NCI-H128 (cell line): Measurements from ENCODE around the gene GIT1.

ENCODE experiments used
- DNase-seq: peaks from one replicate; lab custom pipeline; 2025; ENCODE audit not compliant: unreplicated experiment; lab: John Stamatoyannopoulos, UW

Gene GIT1

DNA sequence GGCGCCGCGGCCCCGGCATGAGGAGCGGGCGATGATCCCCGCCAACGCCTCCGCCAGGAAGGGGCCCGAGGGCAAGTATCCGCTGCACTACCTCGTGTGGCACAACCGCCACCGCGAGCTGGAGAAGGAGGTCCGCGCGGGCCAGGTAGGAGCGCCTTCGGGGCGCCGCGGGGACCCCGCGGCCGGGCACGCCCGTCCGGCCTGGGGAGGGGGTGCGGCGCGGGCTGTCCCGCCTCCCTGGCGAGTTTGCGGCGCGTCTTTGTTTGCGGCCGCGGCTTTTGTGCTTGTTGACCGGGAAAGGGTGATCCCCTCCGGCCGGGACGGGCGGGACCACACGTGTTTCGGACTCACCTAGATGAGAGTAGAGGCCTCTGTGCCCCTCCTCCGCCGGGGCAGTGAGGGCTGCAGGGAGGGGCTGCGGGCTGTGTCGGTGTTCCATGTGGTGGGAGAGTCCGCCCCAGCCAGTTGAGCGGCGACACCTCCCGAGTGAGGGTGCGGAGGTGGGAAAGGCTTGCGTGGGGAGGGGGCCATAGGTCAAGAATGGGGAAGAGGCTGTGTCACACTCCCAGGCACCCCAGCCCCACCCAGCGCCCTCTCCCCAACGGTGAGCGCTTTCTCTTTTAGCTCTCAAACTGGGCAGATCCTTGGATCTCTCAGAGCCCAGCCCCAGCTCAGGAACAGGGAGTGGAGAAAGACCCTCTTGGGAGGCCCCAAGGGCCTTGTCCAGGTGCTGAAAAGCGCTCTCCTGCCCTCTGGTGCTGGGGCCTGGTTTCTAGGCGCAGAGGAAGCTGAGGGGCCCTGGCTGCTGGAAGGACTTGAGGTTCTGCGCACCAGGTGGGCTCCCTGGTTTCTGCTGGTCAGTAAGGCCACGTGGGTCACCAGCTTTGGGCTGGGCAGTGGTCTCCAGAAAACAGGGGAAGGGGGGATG, 4.4 kb upstream of the GIT1 start:
- no peak for DNase-seq

DNA sequence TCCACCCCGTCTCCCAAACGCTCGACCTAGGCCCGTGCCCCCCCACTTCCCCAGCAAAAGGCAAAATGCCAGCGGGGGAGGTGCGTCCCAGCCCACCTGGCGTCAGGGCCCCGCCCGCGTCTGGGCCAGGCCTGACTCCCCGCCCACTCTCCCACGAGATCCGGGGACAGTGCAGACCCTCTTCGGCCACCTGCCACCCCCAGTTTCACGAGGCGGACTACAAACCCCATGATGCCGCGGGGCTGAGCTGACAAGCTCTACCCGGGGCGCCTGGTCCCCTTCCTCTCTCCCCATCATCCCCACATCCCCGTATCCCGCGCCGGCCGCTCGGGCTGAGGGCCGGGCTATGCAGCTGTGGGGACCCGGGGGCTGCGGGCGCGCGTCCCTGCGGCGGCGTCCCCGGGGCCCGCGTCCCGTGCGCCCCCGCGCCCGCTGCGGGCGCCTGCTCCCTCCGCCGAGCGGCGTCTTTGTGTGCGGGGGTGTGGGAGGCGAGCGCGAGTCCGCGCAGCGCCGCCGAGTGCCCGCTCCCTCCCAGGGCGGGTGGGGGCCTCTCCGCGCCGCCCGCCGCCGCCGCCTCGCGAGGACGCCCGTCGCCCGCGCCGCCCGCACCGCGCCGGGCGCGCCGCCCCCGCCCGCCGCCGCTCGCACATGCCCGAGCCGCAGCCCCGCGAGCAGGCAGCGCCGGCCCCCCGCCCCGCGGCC, 3.6 kb upstream of the GIT1 start, which contains the start of gene ANKRD13B:
TSS of gene ANKRD13B (plus strand) at position 283 of the 702 bp plus-strand sequence. CDS start 490 bp downstream, outside the sequence.
- peak; percentile 50 for DNase-seq

DNA sequence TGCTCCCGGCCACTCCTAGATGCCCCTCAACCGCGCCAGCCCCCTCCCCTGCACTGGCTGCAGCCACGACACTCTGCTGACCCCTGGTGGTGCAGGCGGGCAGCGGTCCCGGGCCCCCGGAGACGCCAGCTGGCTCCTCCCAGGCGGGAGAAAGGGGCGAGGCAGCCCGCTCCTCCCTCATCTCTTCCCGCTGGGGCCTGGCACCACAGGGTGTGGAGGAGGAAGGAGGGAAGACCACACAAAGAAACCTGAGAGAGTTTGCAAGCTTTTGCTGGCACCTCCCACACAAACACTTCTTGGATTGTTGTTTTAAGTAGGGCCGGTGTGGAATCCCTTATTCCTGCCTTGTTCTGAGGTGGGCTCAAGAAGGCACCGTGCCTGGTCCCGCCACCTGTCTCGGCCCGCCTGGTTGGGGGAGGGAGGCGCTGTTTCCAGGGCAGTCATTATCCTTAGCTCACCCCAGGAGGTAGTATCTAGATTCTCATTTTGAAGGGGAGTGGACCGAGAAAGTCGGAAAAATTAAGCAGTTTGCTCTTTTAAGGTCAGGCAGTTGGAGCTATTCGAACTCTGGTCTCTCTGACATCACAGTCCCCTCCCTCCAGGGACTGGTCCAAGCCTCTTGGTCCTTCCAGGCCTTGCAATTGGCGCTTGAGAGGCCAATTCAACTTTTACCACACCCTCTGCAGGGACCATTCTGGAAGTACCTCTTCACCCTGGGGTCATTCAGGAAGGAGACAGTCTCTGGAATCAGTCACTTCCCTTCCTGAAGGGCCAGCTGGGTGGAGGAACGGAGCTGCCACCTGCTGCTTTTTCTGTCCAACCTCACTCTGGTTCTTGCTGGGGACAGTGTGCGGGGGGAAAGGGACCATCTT, 2.5 kb upstream of the GIT1 start:
- DNase-seq, result peak; percentile 67

- no peak for DNase-seq
These were observed 1.8 kb upstream of the GIT1 start for GRCh38 chr17:29591146-29591736.

GRCh38 chr17:29590411-29591145, 1.1 kb upstream of the GIT1 start:
- no peak for DNase-seq

- no peak for DNase-seq
These were observed 661 bp downstream of the GIT1 start for GRCh38 chr17:29588562-29589411.

GRCh38 chr17:29588017-29588561, 1.4 kb downstream of the GIT1 start:
- no peak for DNase-seq

DNA sequence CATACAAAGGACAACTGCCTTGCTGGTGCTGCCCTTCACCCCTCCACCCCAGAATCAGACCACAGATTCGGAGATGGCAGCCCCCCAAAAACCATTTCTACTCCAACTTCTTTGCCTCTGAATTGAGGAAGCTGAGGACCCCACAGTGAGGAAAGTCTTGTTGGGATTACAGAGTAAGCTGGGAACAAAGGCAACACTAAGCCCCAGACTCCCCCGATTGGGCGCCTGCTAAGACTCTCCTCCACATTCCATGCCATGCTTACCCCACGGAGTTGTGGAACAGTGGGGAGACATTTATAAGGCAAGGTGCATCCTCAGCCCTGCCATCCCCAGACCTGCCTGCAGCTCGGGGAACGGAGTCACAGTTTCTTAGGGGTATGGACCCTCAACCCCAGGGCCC, 1.9 kb downstream of the GIT1 start:
- DNase-seq, result no peak

- no peak for DNase-seq
These were observed 2.6 kb downstream of the GIT1 start for GRCh38 chr17:29586676-29587469.

DNA sequence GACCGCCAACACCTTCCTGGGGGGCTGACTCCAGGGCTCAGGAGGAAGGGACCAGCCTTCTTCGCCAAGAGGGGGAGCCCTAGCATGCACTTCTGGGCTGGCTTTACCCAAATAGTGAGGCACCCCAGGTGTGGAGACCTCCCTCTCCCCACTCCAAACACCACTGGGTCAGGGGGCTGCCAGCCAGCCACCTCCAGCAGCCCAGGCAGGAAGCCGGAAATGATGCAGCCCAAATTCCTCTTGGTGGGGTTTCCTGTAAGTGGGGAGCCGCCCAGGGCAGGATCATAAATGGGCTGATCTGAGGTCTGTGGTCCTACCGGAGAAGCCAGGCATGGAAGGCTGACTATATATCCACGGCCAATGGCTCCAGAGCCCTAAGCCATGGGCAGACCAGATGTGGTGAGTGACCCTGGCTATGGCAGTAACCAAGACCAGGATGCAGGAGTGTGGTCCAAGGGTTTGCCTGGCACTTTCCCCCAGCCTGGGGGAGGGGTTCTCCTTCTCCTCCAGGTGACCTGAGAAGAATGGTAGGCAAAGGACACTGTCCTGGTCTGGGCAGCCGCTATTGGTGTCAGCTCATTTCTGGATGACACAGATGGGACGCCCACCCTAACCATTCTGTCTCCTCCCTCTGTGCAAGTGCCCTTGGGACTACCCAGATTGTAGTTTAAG, 4.2 kb downstream of the GIT1 start:
- DNase-seq, result no peak

DNA sequence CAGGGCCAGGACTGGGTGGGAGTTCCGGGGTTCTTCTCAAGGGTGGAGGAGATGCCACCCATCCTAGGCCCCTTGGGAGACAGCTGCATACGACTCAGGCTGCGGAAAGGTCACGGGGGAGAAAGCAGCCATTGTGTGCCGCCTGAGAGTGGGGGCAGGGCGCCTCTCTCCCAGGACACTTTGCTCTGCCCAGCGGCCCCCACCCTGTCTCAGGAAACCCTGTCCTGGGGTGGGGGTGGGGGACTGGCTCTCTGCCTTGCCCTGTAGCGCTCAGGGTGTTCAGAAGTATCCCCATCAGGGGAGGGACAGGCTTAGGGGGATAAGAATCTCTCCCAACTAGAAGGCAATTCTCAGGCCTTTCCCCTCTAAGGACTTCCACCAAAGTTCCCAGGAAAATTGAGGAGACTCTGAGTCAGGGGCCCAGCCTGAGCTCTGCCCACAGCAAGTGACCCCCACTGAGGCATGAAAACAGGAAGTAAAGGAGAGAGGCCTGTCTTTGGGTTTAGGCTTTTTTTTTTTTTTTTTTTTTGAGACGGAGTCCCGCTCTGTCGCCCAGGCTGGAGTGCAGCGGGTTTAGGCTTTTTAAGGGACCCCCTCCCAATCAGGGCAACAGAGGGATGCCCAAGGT, 4.9 kb downstream of the GIT1 start:
- DNase-seq, result no peak

- no peak for DNase-seq
These were observed 5.9 kb downstream of the GIT1 start for GRCh38 chr17:29583324-29584248.

- no peak for DNase-seq
These were observed 6.7 kb downstream of the GIT1 start for GRCh38 chr17:29582772-29583171.

DNA sequence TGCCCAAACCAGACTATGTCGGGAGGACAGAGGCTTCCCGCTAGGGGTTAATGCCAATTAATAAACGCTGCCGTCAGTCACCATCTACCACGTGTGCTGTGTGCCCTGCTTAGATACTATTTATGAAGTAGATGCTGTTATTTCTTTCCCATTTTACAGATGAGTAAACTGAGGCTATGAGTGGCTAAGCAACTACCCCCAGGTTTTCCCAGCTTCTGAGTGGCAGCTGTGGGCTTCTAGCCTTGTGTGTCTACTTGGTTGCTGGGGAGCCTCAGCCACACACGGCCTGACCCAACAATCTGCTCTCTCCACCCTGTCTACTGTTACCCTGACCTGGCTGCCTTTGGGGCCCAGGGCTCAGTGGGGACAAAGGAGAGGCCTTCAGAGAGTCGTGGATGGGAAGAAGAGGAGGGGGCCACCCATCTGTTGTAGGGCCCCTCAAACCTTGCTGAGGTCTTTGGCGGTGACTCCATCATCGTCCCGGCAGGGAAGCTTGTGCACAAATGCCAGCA, 7.1 kb downstream of the GIT1 start:
- no peak for DNase-seq

DNA sequence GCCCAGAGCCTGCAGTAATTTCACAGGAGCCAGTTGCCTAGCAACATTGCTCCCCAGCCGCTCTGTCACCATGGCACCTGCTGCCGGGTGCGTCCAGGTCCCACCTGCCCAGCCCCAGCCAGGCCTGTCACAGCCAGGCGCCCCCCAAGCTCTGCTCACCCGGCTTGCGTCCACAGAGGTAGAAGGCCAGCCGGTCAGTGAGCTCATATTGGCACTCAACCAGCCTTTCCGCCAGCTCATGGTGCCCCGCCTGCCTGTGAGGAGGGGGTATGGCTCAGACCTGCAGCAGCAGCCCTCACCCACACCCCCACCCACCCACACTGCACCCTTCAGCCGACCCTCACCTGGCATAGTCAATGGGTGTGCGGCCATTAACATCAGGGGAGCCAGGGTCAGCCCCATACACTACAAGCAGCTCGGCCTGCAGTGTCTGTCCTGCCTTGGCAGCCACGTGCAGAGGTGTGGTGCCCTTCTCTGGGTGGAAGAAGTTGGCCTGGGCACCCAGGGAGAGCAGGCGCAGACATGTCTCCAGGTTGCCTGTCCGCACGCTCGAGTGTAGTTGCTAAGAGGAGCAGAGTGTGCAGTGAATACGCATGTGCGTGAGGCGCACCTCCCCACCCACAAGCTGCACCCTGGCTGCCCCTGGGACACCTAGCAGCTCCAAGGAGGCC, 7.7 kb downstream of the GIT1 start:
- no peak for DNase-seq
